ENCODE measurements around the gene NME7.
"Not testable (repeated sequence)": the region's sequence is repeated elsewhere in the genome, so short reads cannot be mapped to it uniquely, and the experiment has no call there.

The NME7 gene

GRCh38 chr1:169180174-169180573 lies 187.4 kb downstream of the NME7 start:
- Histone ChIP-seq H3K4me3 (ENCODE audit: low read depth in 1 of 2, low read length in 2 of 2) (no peak overlapping the region), H3K27ac (ENCODE audit: low read length) (no peak overlapping the region), H3K36me3 (ENCODE audit: control insufficient read depth in 1 of 2, insufficient read depth in 2 of 2, low read length in 2 of 2) (no peaks in the 10 kb centered on the region), H3K4me1 (ENCODE audit: control insufficient read depth in 1 of 2, insufficient read depth in 2 of 2, low read length in 2 of 2) (no peaks in the 10 kb centered on the region), H3K27me3 (ENCODE audit: low read depth, low read length) (no peaks in the 10 kb centered on the region), H3K9me3 (ENCODE audit: control insufficient read depth in 1 of 2, low read length in 2 of 2) (no peaks in the 10 kb centered on the region)

- H3K27ac ChIP-seq (ENCODE audit: low read length); H3K36me3 ChIP-seq (ENCODE audit: control insufficient read depth in 1 of 2, insufficient read depth in 2 of 2, low read length in 2 of 2); H3K9me3 ChIP-seq (ENCODE audit: control insufficient read depth in 1 of 2, low read length in 2 of 2); H3K27me3 ChIP-seq (ENCODE audit: low read depth, low read length); H3K4me3 ChIP-seq (ENCODE audit: low read depth in 1 of 2, low read length in 2 of 2); H3K4me1 ChIP-seq (ENCODE audit: control insufficient read depth in 1 of 2, insufficient read depth in 2 of 2, low read length in 2 of 2): not testable (repeated sequence)
Observed at GRCh38 chr1:169179431-169179830, 188.2 kb downstream of the NME7 start.

GRCh38 chr1:169175461-169175860 lies 192.1 kb downstream of the NME7 start:
- H3K27me3 ChIP-seq (ENCODE audit: low read depth, low read length), result no peaks in the 10 kb centered on the region
- H3K9me3 ChIP-seq (ENCODE audit: control insufficient read depth in 1 of 2, low read length in 2 of 2), result no peaks in the 10 kb centered on the region
- no peaks in the 10 kb centered on the region for H3K36me3 ChIP-seq (ENCODE audit: control insufficient read depth in 1 of 2, insufficient read depth in 2 of 2, low read length in 2 of 2)
- no peak overlapping the region for H3K4me3 ChIP-seq (ENCODE audit: low read depth in 1 of 2, low read length in 2 of 2)
- H3K4me1 ChIP-seq (ENCODE audit: control insufficient read depth in 1 of 2, insufficient read depth in 2 of 2, low read length in 2 of 2), result no peaks in the 10 kb centered on the region
- H3K27ac ChIP-seq (ENCODE audit: low read length), result no peak overlapping the region

GRCh38 chr1:169163059-169163458 lies 204.5 kb downstream of the NME7 start:
- no peaks in the 10 kb centered on the region for H3K9me3 ChIP-seq (ENCODE audit: control insufficient read depth in 1 of 2, low read length in 2 of 2)
- no peak overlapping the region for H3K4me3 ChIP-seq (ENCODE audit: low read depth in 1 of 2, low read length in 2 of 2)
- H3K27ac ChIP-seq (ENCODE audit: low read length), result no peak overlapping the region
- peaks cover 0 to 14% of the 10 kb centered on the region in 2 donors for H3K4me1 ChIP-seq (ENCODE audit: control insufficient read depth in 1 of 2, insufficient read depth in 2 of 2, low read length in 2 of 2)
- H3K27me3 ChIP-seq (ENCODE audit: low read depth, low read length), result no peaks in the 10 kb centered on the region
- no peaks in the 10 kb centered on the region for H3K36me3 ChIP-seq (ENCODE audit: control insufficient read depth in 1 of 2, insufficient read depth in 2 of 2, low read length in 2 of 2)

GRCh38 chr1:169161496-169162194 lies 206.0 kb downstream of the NME7 start:
- no peaks in the 10 kb centered on the region for H3K9me3 ChIP-seq (ENCODE audit: control insufficient read depth in 1 of 2, low read length in 2 of 2)
- no peak overlapping the region for H3K27ac ChIP-seq (ENCODE audit: low read length)
- peaks cover 4 to 14% of the 10 kb centered on the region in 2 donors for H3K4me1 ChIP-seq (ENCODE audit: control insufficient read depth in 1 of 2, insufficient read depth in 2 of 2, low read length in 2 of 2)
- H3K36me3 ChIP-seq (ENCODE audit: control insufficient read depth in 1 of 2, insufficient read depth in 2 of 2, low read length in 2 of 2), result peaks cover 0 to 3% of the 10 kb centered on the region in 2 donors
- no peaks in the 10 kb centered on the region for H3K27me3 ChIP-seq (ENCODE audit: low read depth, low read length)
- no peak overlapping the region for H3K4me3 ChIP-seq (ENCODE audit: low read depth in 1 of 2, low read length in 2 of 2)

- no peaks in the 10 kb centered on the region for H3K9me3 ChIP-seq (ENCODE audit: control insufficient read depth in 1 of 2, low read length in 2 of 2)
- peaks cover 0 to 3% of the 10 kb centered on the region in 2 donors for H3K36me3 ChIP-seq (ENCODE audit: control insufficient read depth in 1 of 2, insufficient read depth in 2 of 2, low read length in 2 of 2)
- H3K4me3 ChIP-seq (ENCODE audit: low read depth in 1 of 2, low read length in 2 of 2), result no peak overlapping the region
- H3K4me1 ChIP-seq (ENCODE audit: control insufficient read depth in 1 of 2, insufficient read depth in 2 of 2, low read length in 2 of 2), result peaks cover 4 to 14% of the 10 kb centered on the region in 2 donors
- H3K27me3 ChIP-seq (ENCODE audit: low read depth, low read length), result no peaks in the 10 kb centered on the region
- H3K27ac ChIP-seq (ENCODE audit: low read length), result no peak overlapping the region
Observed at GRCh38 chr1:169160845-169161495, 206.6 kb downstream of the NME7 start.

GRCh38 chr1:169156580-169156979 lies 211.0 kb downstream of the NME7 start:
- Histone ChIP-seq H3K4me1 (ENCODE audit: control insufficient read depth in 1 of 2, insufficient read depth in 2 of 2, low read length in 2 of 2) (peaks cover 4 to 10% of the 10 kb centered on the region in 2 donors), H3K27ac (ENCODE audit: low read length) (no peak overlapping the region), H3K36me3 (ENCODE audit: control insufficient read depth in 1 of 2, insufficient read depth in 2 of 2, low read length in 2 of 2) (peaks cover 0 to 3% of the 10 kb centered on the region in 2 donors), H3K27me3 (ENCODE audit: low read depth, low read length) (no peaks in the 10 kb centered on the region), H3K4me3 (ENCODE audit: low read depth in 1 of 2, low read length in 2 of 2) (no peak overlapping the region), H3K9me3 (ENCODE audit: control insufficient read depth in 1 of 2, low read length in 2 of 2) (no peaks in the 10 kb centered on the region)

GRCh38 chr1:169155675-169156074 lies 211.9 kb downstream of the NME7 start:
- no peak overlapping the region for H3K27ac ChIP-seq (ENCODE audit: low read length)
- H3K4me3 ChIP-seq (ENCODE audit: low read depth in 1 of 2, low read length in 2 of 2), result no peak overlapping the region
- peaks cover 2 to 4% of the 10 kb centered on the region in 2 donors for H3K4me1 ChIP-seq (ENCODE audit: control insufficient read depth in 1 of 2, insufficient read depth in 2 of 2, low read length in 2 of 2)
- peaks cover 0 to 3% of the 10 kb centered on the region in 2 donors for H3K36me3 ChIP-seq (ENCODE audit: control insufficient read depth in 1 of 2, insufficient read depth in 2 of 2, low read length in 2 of 2)
- H3K27me3 ChIP-seq (ENCODE audit: low read depth, low read length), result no peaks in the 10 kb centered on the region
- no peaks in the 10 kb centered on the region for H3K9me3 ChIP-seq (ENCODE audit: control insufficient read depth in 1 of 2, low read length in 2 of 2)

- H3K9me3 ChIP-seq (ENCODE audit: control insufficient read depth in 1 of 2, low read length in 2 of 2), result no peaks in the 10 kb centered on the region
- H3K4me1 ChIP-seq (ENCODE audit: control insufficient read depth in 1 of 2, insufficient read depth in 2 of 2, low read length in 2 of 2), result no peaks in the 10 kb centered on the region
- no peak overlapping the region for H3K27ac ChIP-seq (ENCODE audit: low read length)
- H3K36me3 ChIP-seq (ENCODE audit: control insufficient read depth in 1 of 2, insufficient read depth in 2 of 2, low read length in 2 of 2), result no peaks in the 10 kb centered on the region
- no peaks in the 10 kb centered on the region for H3K27me3 ChIP-seq (ENCODE audit: low read depth, low read length)
- no peak overlapping the region for H3K4me3 ChIP-seq (ENCODE audit: low read depth in 1 of 2, low read length in 2 of 2)
Observed at GRCh38 chr1:169151338-169151837, 216.2 kb downstream of the NME7 start.

GRCh38 chr1:169150641-169151337 lies 216.8 kb downstream of the NME7 start:
- Histone ChIP-seq H3K27ac (ENCODE audit: low read length) (no peak overlapping the region), H3K27me3 (ENCODE audit: low read depth, low read length) (no peaks in the 10 kb centered on the region), H3K4me3 (ENCODE audit: low read depth in 1 of 2, low read length in 2 of 2) (no peak overlapping the region), H3K36me3 (ENCODE audit: control insufficient read depth in 1 of 2, insufficient read depth in 2 of 2, low read length in 2 of 2) (no peaks in the 10 kb centered on the region), H3K4me1 (ENCODE audit: control insufficient read depth in 1 of 2, insufficient read depth in 2 of 2, low read length in 2 of 2) (no peaks in the 10 kb centered on the region), H3K9me3 (ENCODE audit: control insufficient read depth in 1 of 2, low read length in 2 of 2) (no peaks in the 10 kb centered on the region)

GRCh38 chr1:169149555-169150286 lies 217.9 kb downstream of the NME7 start:
- H3K9me3 ChIP-seq (ENCODE audit: control insufficient read depth in 1 of 2, low read length in 2 of 2), result no peaks in the 10 kb centered on the region
- no peaks in the 10 kb centered on the region for H3K4me1 ChIP-seq (ENCODE audit: control insufficient read depth in 1 of 2, insufficient read depth in 2 of 2, low read length in 2 of 2)
- no peaks in the 10 kb centered on the region for H3K27me3 ChIP-seq (ENCODE audit: low read depth, low read length)
- no peak overlapping the region for H3K4me3 ChIP-seq (ENCODE audit: low read depth in 1 of 2, low read length in 2 of 2)
- no peak overlapping the region for H3K27ac ChIP-seq (ENCODE audit: low read length)
- H3K36me3 ChIP-seq (ENCODE audit: control insufficient read depth in 1 of 2, insufficient read depth in 2 of 2, low read length in 2 of 2), result no peaks in the 10 kb centered on the region
